Raji (cell line): ENCODE results near the gene ROR2.

Experiments
- POLR2A ChIP-seq: IDR thresholded peaks from 2 replicates; pipeline ENCODE4 v1.6.1; 2011; ENCODE audit warnings: low read depth, low read length, control low read depth; ENCODE audit not compliant: insufficient read depth

ROR2 gene

DNA sequence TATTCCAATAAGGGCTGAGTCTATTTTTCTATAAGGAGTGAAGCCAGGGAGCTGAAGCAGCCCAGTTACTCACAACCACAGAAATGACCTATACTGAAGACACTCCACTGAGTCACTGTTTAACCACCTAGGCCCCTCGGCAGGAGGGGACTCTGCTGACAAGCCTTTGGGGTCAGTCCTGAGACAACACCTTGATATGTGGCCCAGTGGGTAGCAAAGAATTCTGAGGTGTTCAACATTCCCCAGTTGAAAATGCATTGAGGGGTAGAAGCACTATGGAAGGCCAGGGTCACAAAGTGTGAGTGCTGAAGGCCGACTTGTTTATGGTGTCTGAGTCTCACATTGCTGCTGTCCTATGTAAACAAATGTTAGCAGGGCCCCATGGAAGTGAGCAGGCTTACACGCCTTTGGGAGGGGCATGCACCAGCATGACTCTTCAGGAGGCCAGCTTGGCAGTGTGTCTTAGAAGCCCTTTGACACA lies 413.8 kb downstream of the ROR2 start:
- no peak for TF ChIP-seq POLR2A

GRCh38 chr9:91534374-91534773 lies 415.7 kb downstream of the ROR2 start:
- no peak for TF ChIP-seq POLR2A

DNA sequence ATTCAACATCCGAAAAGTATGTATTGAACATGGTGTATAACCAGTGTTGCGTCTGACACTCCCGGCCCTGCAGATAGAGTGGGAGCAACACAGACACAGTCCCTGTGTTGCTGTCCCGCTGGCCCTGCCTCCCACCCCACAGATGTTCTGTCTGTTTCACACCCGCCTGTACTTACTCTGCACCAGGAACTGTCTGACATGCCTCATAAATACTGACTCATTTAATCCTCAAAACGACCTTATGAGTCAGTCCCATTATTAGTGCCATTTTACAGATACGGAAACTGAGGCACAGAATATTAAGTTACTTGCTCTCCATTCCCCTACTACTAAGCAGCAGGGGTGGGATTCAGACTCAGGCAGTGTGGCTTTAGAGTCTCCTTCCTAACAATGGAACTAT lies 416.6 kb downstream of the ROR2 start:
- no peak for TF ChIP-seq POLR2A

GRCh38 chr9:91532325-91532724 lies 417.7 kb downstream of the ROR2 start:
- no peak for TF ChIP-seq POLR2A

- no peak for TF ChIP-seq POLR2A
Measured at GRCh38 chr9:91530829-91531228, 419.2 kb downstream of the ROR2 start.

GRCh38 chr9:91522481-91522880 lies 427.5 kb downstream of the ROR2 start:
- no peak for TF ChIP-seq POLR2A

DNA sequence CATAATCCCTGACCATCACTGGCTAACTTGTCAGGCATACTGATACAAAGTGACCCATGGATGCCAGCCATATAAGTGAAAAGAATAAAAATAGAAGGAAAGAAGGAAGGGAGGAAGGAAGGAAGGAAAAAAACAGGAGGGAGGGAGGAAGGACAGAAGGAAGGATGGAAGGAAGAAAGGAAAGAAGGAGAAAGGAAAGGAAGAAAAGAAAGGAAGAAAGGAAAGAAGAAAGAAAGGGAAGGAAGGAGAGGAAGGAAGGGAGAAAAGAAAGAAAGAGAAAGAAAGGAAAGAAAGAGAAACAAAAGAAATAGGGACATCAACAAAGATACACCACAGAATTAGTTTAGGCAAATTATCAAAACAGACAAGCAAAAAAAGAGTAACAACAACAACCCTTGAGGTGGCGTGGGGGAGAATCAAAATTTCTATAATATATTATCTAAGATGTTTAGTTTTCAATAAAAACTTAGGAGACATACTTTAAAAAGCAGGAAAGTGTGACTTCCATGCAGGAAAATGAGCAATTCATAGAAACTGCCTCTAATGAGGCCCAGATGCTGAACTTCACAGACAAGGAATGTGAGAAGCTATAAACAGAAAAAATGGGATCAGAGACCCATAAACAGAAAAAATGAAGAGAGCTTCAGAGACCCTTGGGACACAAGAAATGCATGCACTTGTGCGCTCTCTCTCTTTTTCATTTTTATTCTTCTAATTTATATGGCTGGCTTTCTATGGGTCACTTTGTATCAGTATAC lies 430.3 kb downstream of the ROR2 start:
- no peak for TF ChIP-seq POLR2A

- no peak for TF ChIP-seq POLR2A
Measured at GRCh38 chr9:91518462-91518861, 431.6 kb downstream of the ROR2 start.

- no peak for TF ChIP-seq POLR2A
Measured at GRCh38 chr9:91517801-91518200, 432.2 kb downstream of the ROR2 start.

DNA sequence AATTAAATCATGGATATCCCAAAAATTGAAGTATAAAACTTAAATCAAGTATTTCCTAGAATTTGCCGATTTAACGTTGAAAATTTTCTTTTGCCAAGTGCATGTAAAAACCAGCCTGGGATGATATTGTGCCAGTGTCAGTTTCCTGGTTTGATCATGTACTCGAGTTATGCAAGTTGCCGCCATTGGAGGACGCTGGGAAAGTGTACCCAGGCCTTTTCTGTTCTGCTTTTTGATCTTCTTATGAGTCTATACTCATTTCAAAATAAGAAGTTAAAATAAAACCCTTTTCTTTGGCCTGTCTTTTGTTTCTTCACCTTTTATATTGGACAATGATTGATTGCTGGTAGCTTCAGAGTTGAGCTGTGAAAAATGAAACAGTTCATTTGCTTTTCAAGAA lies 433.3 kb downstream of the ROR2 start:
- TF ChIP-seq POLR2A = no peak

GRCh38 chr9:91516081-91516480 lies 433.9 kb downstream of the ROR2 start:
- no peak for TF ChIP-seq POLR2A

GRCh38 chr9:91515074-91515687 lies 434.8 kb downstream of the ROR2 start:
- TF ChIP-seq POLR2A = no peak
